GM12878 (cell line): ENCODE data around the gene UPK1B. TPM values are rescaled to one million over a fixed set of nuclear protein-coding genes. Genes with fewer than 3 reads are reported as not detected.

Experiments
- ATAC-seq: fragments of 200-7000 bp; cut with Tn5 transposase; 3 replicates; pipeline ENCODE4 v1.9.1; 2020; ENCODE audit warnings: mild to moderate bottlenecking, moderate library complexity
- BruUV-seq: library from RNA; stranded (reverse); fragments of 400-500 nt; replicated peaks from 2 replicates; lab custom pipeline; 2021; lab: Mats Ljungman, UMichigan
- CTCF ChIA-PET: fragments of 300-600 bp; sonication (Branson Sonifier 250); formaldehyde crosslinking; extraction: SDS; loops from one replicate; lab custom pipeline; 2021; ENCODE audit warnings: inconsistent platforms; lab: Yijun Ruan, JAX
- POLR2A ChIA-PET: fragments of 350-600 bp; formaldehyde crosslinking; extraction: SDS; loops from one replicate; lab custom pipeline; 2021; ENCODE audit warnings: inconsistent platforms; lab: Charles Lee
- RAD21 ChIA-PET: fragments of 300-600 bp; sonication (Branson Sonifier 250); formaldehyde crosslinking; loops from one replicate; lab custom pipeline; 2023; ENCODE audit warnings: antibody characterized with exemption; ENCODE audit not compliant: unreplicated experiment; lab: Charles Lee
- SMC1A ChIA-PET: fragments of 300-600 bp; sonication (Branson Sonifier 250); formaldehyde crosslinking; loops from one replicate; lab custom pipeline; 2023; ENCODE audit not compliant: unreplicated experiment, uncharacterized antibody; lab: Charles Lee
- DNase-seq: peaks from one replicate; pipeline ENCODE4 v3.0.0-alpha.2; 2011; ENCODE audit warnings: low read depth, low spot score
- FAIRE-seq: peaks from 3 replicates; lab custom pipeline; 2011; peaks lifted over from hg19 to GRCh38; lab: Jason Lieb, UNC
- H2AFZ ChIP-seq: 2 replicates; pipeline ENCODE4 v1.6.0; 2011; ENCODE audit warnings: low read depth, low read length, control low read depth; ENCODE audit not compliant: control insufficient read depth
- H3K27ac ChIP-seq: 2 replicates; pipeline ENCODE4 v1.5.1; 2011; ENCODE audit warnings: control low read depth; ENCODE audit not compliant: control insufficient read depth, insufficient read depth
- H3K27me3 ChIP-seq, 2 experiments: replicated peaks in 1 of 2; 2 replicates each; pipeline versions ENCODE4 v1.6.0 to v1.6.1; 2011; ENCODE audit warnings: low read length in 1 of 2; ENCODE audit not compliant: control insufficient read depth in 2 of 2, insufficient read depth in 2 of 2
- H3K36me3 ChIP-seq, 2 experiments: 2 replicates each; pipeline ENCODE4 v1.5.1; 2011; ENCODE audit warnings: low read length in 1 of 2; ENCODE audit not compliant: control insufficient read depth in 2 of 2, insufficient read depth in 2 of 2
- H3K4me1 ChIP-seq: 2 replicates; pipeline ENCODE4 v1.6.1; 2011; ENCODE audit warnings: mild to moderate bottlenecking, low read length, moderate library complexity, mixed read lengths; ENCODE audit not compliant: control insufficient read depth, insufficient read depth
- H3K4me2 ChIP-seq: 2 replicates; pipeline ENCODE4 v1.6.0; 2011; ENCODE audit warnings: control low read depth; ENCODE audit not compliant: control insufficient read depth, insufficient read depth
- H3K4me3 ChIP-seq: fragments of 200-600 bp; sonication (generic); 2 replicates; pipeline ENCODE4 v1.5.1; 2016
- H3K79me2 ChIP-seq: 2 replicates; pipeline ENCODE4 v1.6.0; 2011; ENCODE audit warnings: low read length; ENCODE audit not compliant: control insufficient read depth, insufficient read depth
- H3K9ac ChIP-seq: 2 replicates; pipeline ENCODE4 v1.8.0; 2011; ENCODE audit warnings: low read length, control low read depth, mixed read lengths; ENCODE audit not compliant: control insufficient read depth, insufficient read depth
- H3K9me3 ChIP-seq: replicated peaks from 3 replicates; pipeline ENCODE4 v1.5.1; 2011; ENCODE audit warnings: mild to moderate bottlenecking, low read length; ENCODE audit not compliant: control insufficient read depth, insufficient read depth
- H4K20me1 ChIP-seq: 2 replicates; pipeline ENCODE4 v1.6.0; 2011; ENCODE audit not compliant: control insufficient read depth, insufficient read depth
- ATF7 ChIP-seq: fragments of 450-650 bp; IDR thresholded peaks from 2 replicates; pipeline ENCODE4 v1.6.1; 2016; ENCODE audit warnings: low read depth, mild to moderate bottlenecking
- BHLHE40 ChIP-seq, 2 experiments: fragments of 450-650 bp in 1 of 2; IDR thresholded peaks; 2 replicates each; pipeline ENCODE4 v1.6.1; 2011 to 2017; ENCODE audit warnings: low read depth in 2 of 2, borderline replicate concordance in 1 of 2, improper control_type of control experiment in 1 of 2, low read length in 1 of 2, mild to moderate bottlenecking in 1 of 2
- CBX3 ChIP-seq: fragments of 200-600 bp; sonication (generic); IDR thresholded peaks from 2 replicates; pipeline ENCODE4 v1.6.1; 2016; ENCODE audit warnings: low read depth, borderline replicate concordance
- CREM ChIP-seq: IDR thresholded peaks from 2 replicates; pipeline ENCODE4 v1.6.1; 2014; ENCODE audit warnings: antibody characterized with exemption, low read depth
- GABPA ChIP-seq: IDR thresholded peaks from 2 replicates; pipeline ENCODE4 v1.6.1; 2014; ENCODE audit warnings: antibody characterized with exemption, low read depth, mild to moderate bottlenecking, inconsistent platforms
- KLF5 ChIP-seq: fragments of 450-650 bp; IDR thresholded peaks from 2 replicates; pipeline ENCODE4 v1.6.1; 2014; ENCODE audit warnings: mild to moderate bottlenecking; ENCODE audit not compliant: partially characterized antibody
- MEF2B ChIP-seq: fragments of 450-650 bp; IDR thresholded peaks from 2 replicates; pipeline ENCODE4 v1.6.1; 2018; ENCODE audit warnings: mild to moderate bottlenecking, moderate library complexity; ENCODE audit not compliant: partially characterized antibody, poor library complexity, severe bottlenecking
- MTA2 ChIP-seq: fragments of 450-650 bp; IDR thresholded peaks from 2 replicates; pipeline ENCODE4 v1.6.1; 2016; ENCODE audit warnings: low read depth, mild to moderate bottlenecking, moderate library complexity
- SMAD5 ChIP-seq: IDR thresholded peaks from 2 replicates; pipeline ENCODE4 v1.6.1; 2016; ENCODE audit warnings: antibody characterized with exemption, low read depth
- YBX1 ChIP-seq: fragments of 450-650 bp; IDR thresholded peaks from 2 replicates; pipeline ENCODE4 v1.6.1; 2016; ENCODE audit warnings: antibody characterized with exemption
- ZNF24 ChIP-seq: fragments of 450-650 bp; IDR thresholded peaks from 2 replicates; pipeline ENCODE4 v1.6.1; 2017; ENCODE audit warnings: antibody characterized with exemption, mild to moderate bottlenecking
- WGBS: methylation state at CpG from one replicate; pipeline ENCODE4 v1.1.6; 2016; ENCODE audit warnings: low lambda C conversion rate; ENCODE audit not compliant: insufficient replicate concordance, insufficient coverage; ENCODE audit errors: missing lambda C conversion rate; 5-methylcytosine and 5-hydroxymethylcytosine counted together
- in situ Hi-C: fragments of 300-500 bp; cut with MboI; formaldehyde crosslinking; loops from 9 replicates; pipeline ENCODE4 v1.14.3; 2018; ENCODE audit warnings: mixed read lengths
- intact Hi-C: fragments of 100-400 bp; cut with micrococcal nuclease; formaldehyde crosslinking; loops from one replicate; pipeline ENCODE4 v1.14.2; 2022; ENCODE audit not compliant: unreplicated experiment
- polyA plus RNA-seq, 11 experiments: library from polyadenylated mRNA; depleted of rRNA in 4 of 11; unstranded in 6 of 11; stranded (reverse) in 5 of 11; fragments of >200 nt; fragmentation: Nextera tagmentation in 4 of 11; fragmentation: Illumina TruSeq in 1 of 11; extraction: Ambion mirVana in 4 of 11; extraction: Trizol in 1 of 11; gene quantifications; 1 replicate in 1 of 11; 2 replicates in 10 of 11; pipeline versions ENCODE4 v1.2.1 to v1.2.3, GENCODE V29; 2011 to 2016; ENCODE audit warnings: inconsistent platforms in 2 of 11, missing spikeins in 2 of 11, low read depth in 1 of 11
- total RNA-seq, 4 experiments: library from RNA; depleted of rRNA in 3 of 4; stranded (reverse); fragments of >200 nt in 3 of 4; fragmentation: Illumina TruSeq in 1 of 4; extraction: Trizol in 1 of 4; gene quantifications; 2 replicates each; pipeline versions ENCODE4 v1.2.1 to v1.2.3, GENCODE V29; 2013 to 2021
- TF ChIP-seq, protein P1 (sequence below): fragments of 450-650 bp; IDR thresholded peaks from 2 replicates; pipeline ENCODE4 v1.6.1; 2018; ENCODE audit warnings: borderline replicate concordance, mild to moderate bottlenecking; ENCODE audit not compliant: partially characterized antibody
- TF ChIP-seq, protein P2 (sequence below): IDR thresholded peaks from 2 replicates; pipeline ENCODE4 v1.6.1; 2011; ENCODE audit warnings: low read depth, mild to moderate bottlenecking, low read length, moderate library complexity, borderline replicate concordance; ENCODE audit errors: extremely low read depth
- TF ChIP-seq, protein P3 (sequence below): fragments of 450-650 bp; IDR thresholded peaks from 2 replicates; pipeline ENCODE4 v1.6.1; 2018; ENCODE audit warnings: mild to moderate bottlenecking, low read depth, moderate library complexity; ENCODE audit not compliant: partially characterized antibody

Gene UPK1B
- total and polyA plus RNA-seq, 10 of the 15 experiments (the other 5 are each of a cell fraction or from before 2014, with no cell fraction given) = not detected

DNA sequence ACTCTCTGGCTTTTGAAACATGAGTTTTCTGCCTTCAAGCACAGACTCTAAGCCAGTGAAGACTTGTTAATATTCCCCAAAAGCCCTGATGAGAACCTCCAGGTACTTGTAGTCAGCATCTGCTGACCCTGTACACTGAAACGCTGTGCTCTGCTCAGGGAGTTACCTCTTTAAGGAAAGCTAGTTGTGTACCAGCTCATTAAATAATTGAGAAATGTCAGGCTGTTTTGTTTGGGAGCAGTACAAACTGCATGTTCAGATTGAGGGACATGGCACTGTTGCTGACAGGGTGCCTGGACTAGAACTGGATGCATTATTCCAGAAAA, 21.7 kb downstream of the UPK1B start (continued):
- TF ChIP-seq CREM = no peak
- TF ChIP-seq, protein P1, sequence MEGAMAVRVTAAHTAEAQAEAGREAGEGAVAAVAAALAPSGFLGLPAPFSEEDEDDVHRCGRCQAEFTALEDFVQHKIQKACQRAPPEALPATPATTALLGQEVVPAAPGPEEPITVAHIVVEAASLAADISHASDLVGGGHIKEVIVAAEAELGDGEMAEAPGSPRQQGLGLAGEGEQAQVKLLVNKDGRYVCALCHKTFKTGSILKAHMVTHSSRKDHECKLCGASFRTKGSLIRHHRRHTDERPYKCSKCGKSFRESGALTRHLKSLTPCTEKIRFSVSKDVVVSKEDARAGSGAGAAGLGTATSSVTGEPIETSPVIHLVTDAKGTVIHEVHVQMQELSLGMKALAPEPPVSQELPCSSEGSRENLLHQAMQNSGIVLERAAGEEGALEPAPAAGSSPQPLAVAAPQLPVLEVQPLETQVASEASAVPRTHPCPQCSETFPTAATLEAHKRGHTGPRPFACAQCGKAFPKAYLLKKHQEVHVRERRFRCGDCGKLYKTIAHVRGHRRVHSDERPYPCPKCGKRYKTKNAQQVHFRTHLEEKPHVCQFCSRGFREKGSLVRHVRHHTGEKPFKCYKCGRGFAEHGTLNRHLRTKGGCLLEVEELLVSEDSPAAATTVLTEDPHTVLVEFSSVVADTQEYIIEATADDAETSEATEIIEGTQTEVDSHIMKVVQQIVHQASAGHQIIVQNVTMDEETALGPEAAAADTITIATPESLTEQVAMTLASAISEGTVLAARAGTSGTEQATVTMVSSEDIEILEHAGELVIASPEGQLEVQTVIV = no peak
- no peak for TF ChIP-seq MEF2B
- TF ChIP-seq, protein P2, sequence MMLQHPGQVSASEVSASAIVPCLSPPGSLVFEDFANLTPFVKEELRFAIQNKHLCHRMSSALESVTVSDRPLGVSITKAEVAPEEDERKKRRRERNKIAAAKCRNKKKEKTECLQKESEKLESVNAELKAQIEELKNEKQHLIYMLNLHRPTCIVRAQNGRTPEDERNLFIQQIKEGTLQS = no peak
- no peak for TF ChIP-seq YBX1

DNA sequence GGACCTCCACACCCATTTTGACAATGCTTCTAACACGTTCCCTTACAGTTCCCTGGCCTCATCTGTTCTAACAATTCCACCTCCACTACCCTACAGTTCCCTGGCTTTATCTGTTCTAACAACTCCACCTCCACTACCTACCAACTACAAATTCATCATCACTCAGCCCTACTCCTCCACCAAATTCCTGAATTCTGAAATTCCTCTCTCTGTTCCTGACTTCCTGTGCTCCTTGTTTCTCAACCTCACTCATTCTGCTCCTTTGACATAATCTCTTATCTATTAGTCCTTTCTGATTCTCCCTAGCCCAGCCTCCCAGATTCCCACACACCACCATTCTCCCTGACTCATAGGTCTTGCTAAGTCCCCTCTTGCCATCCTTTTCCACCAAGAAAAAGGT, 22.5 kb downstream of the UPK1B start:
- Histone ChIP-seq H3K36me3 (no peaks in the 10 kb centered on the region), H3K9me3 (no peaks in the 10 kb centered on the region), H2AFZ (no peak overlapping the region), H3K4me2 (no peak overlapping the region), H3K9ac (no peak overlapping the region), H4K20me1 (no peaks in the 10 kb centered on the region), H3K27me3 (no peaks in the 10 kb centered on the region; a peak in 1 of 4 replicates), H3K4me1 (no peaks in the 10 kb centered on the region), H3K4me3 (no peak overlapping the region), H3K27ac (no peak overlapping the region), H3K79me2 (no peaks in the 10 kb centered on the region)
- no TSS peak for BruUV-seq
- TF ChIP-seq ATF7 (no peak), ZNF24 (no peak), BHLHE40 (IDR thresholded peaks at IDR 0.05; ENCODE audit: borderline replicate concordance in 1 of 2, low read depth in 2 of 2, low read length in 1 of 2) (no peak), GABPA (no peak), MTA2 (no peak), CBX3 (no peak), SMAD5 (no peak), KLF5 (no peak)
- TF ChIP-seq, protein P3, sequence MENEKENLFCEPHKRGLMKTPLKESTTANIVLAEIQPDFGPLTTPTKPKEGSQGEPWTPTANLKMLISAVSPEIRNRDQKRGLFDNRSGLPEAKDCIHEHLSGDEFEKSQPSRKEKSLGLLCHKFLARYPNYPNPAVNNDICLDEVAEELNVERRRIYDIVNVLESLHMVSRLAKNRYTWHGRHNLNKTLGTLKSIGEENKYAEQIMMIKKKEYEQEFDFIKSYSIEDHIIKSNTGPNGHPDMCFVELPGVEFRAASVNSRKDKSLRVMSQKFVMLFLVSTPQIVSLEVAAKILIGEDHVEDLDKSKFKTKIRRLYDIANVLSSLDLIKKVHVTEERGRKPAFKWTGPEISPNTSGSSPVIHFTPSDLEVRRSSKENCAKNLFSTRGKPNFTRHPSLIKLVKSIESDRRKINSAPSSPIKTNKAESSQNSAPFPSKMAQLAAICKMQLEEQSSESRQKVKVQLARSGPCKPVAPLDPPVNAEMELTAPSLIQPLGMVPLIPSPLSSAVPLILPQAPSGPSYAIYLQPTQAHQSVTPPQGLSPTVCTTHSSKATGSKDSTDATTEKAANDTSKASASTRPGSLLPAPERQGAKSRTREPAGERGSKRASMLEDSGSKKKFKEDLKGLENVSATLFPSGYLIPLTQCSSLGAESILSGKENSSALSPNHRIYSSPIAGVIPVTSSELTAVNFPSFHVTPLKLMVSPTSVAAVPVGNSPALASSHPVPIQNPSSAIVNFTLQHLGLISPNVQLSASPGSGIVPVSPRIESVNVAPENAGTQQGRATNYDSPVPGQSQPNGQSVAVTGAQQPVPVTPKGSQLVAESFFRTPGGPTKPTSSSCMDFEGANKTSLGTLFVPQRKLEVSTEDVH = no peak
- intact Hi-C loops (no loop called here), in situ Hi-C loops (no loop called here)
- ChIA-PET POLR2A (no interaction called here), RAD21 (no interaction called here), CTCF (interaction anchor here (1.2 kb wide), 1 partner anchor 45 kb away, joined by 3 read pairs; no protein-coding TSS in a partner anchor), SMC1A (no interaction called here)
- ATAC-seq = no peak
- DNase-seq = no peak
- FAIRE-seq = no peak
- 0% methylated on average over 1 of the region's 1 CpG for WGBS
